Endothelial cell of umbilical vein (primary cell): ENCODE results near the gene RPL9. TPM values are rescaled to one million over a fixed set of nuclear protein-coding genes. Genes with fewer than 3 reads are reported as not detected.

ENCODE experiments used
- BruUV-seq: library from RNA; stranded (reverse); fragments of 400-500 nt; replicated peaks from 2 replicates; lab custom pipeline; 2021; lab: Mats Ljungman, UMichigan
- CTCF ChIA-PET: fragments of 300-600, 350-600 bp; sonication (Branson Sonifier 250); formaldehyde crosslinking; loops from one replicate; lab custom pipeline; 2021; ENCODE audit warnings: antibody characterized with exemption, inconsistent platforms; lab: Charles Lee
- POLR2A ChIA-PET: fragments of 300-600, 350-600 bp; sonication (Branson Sonifier 250); formaldehyde crosslinking; loops from one replicate; lab custom pipeline; 2021; ENCODE audit warnings: antibody characterized with exemption, inconsistent platforms; lab: Charles Lee
- DNase-seq: peaks from one replicate; pipeline ENCODE4 v3.0.0-alpha.2; 2011; ENCODE audit warnings: low read depth, low spot score
- FAIRE-seq: peaks from 2 replicates; lab custom pipeline; 2011; peaks lifted over from hg19 to GRCh38; lab: Jason Lieb, UNC
- H2AFZ ChIP-seq: 2 replicates; pipeline ENCODE4 v1.6.0; 2012; ENCODE audit warnings: low read depth, low read length, control low read depth, inconsistent platforms
- H3K27ac ChIP-seq: 2 replicates; pipeline ENCODE4 v1.5.1; 2011; ENCODE audit warnings: low read depth, mild to moderate bottlenecking, control low read depth, low read length, moderate library complexity; ENCODE audit not compliant: insufficient read depth
- H3K27me3 ChIP-seq, 2 experiments: 2 replicates each; pipeline versions ENCODE4 v1.6.0 to v1.6.1; 2011; ENCODE audit warnings: low read length in 2 of 2, mixed read lengths in 1 of 2; ENCODE audit not compliant: control insufficient read depth in 2 of 2, insufficient read depth in 2 of 2
- H3K36me3 ChIP-seq, 2 experiments: 2 replicates in 1 of 2; 3 replicates in 1 of 2; pipeline ENCODE4 v1.5.1; 2011; ENCODE audit warnings: low read length in 2 of 2, mild to moderate bottlenecking in 1 of 2, moderate library complexity in 1 of 2; ENCODE audit not compliant: control insufficient read depth in 2 of 2, insufficient read depth in 2 of 2; ENCODE audit errors: extremely low read depth in 1 of 2
- H3K4me1 ChIP-seq: 3 replicates; pipeline ENCODE4 v1.5.1; 2011; ENCODE audit warnings: mild to moderate bottlenecking, low read length; ENCODE audit not compliant: control insufficient read depth, insufficient read depth; ENCODE audit errors: extremely low read depth
- H3K4me2 ChIP-seq: 2 replicates; pipeline ENCODE4 v1.6.1; 2011; ENCODE audit warnings: low read length, control low read depth, mixed read lengths; ENCODE audit not compliant: insufficient read depth
- H3K4me3 ChIP-seq, 3 experiments: fragments of 200-600 bp in 1 of 3; sonication (generic), shearing (Covaris generic) in 1 of 3; replicated peaks in 1 of 3; 2 replicates each; pipeline ENCODE4 v1.5.1; 2011 to 2016; ENCODE audit warnings: control low read depth in 3 of 3, low read length in 3 of 3, mild to moderate bottlenecking in 2 of 3, inconsistent platforms in 1 of 3, low read depth in 1 of 3, moderate library complexity in 1 of 3; ENCODE audit not compliant: insufficient read depth in 1 of 3
- H3K79me2 ChIP-seq: 2 replicates; pipeline ENCODE4 v1.6.0; 2012; ENCODE audit warnings: low read length, inconsistent platforms; ENCODE audit not compliant: control insufficient read depth, insufficient read depth
- H3K9ac ChIP-seq: replicated peaks from 2 replicates; pipeline ENCODE3; 2011; ENCODE audit warnings: low read length, control low read depth; ENCODE audit not compliant: insufficient read depth; ENCODE audit errors: extremely low read depth
- H3K9me1 ChIP-seq: replicated peaks from 3 replicates; pipeline ENCODE4 v1.6.0; 2011; ENCODE audit warnings: mild to moderate bottlenecking, low read length; ENCODE audit not compliant: control insufficient read depth, insufficient read depth; ENCODE audit errors: extremely low read depth
- H3K9me3 ChIP-seq: replicated peaks from 2 replicates; pipeline ENCODE4 v1.5.1; 2012; ENCODE audit warnings: low read length, inconsistent platforms; ENCODE audit not compliant: control insufficient read depth, insufficient read depth
- H4K20me1 ChIP-seq: replicated peaks from 2 replicates; pipeline ENCODE3; 2011; ENCODE audit warnings: mild to moderate bottlenecking, low read length; ENCODE audit not compliant: control insufficient read depth, insufficient read depth; ENCODE audit errors: extremely low read depth
- EZH2 ChIP-seq: IDR thresholded peaks from 2 replicates; pipeline ENCODE4 v1.6.1; 2012; ENCODE audit warnings: borderline replicate concordance, low read depth, mild to moderate bottlenecking, moderate library complexity, low read length, inconsistent platforms; ENCODE audit not compliant: severe bottlenecking
- FOS ChIP-seq: IDR thresholded peaks from 2 replicates; pipeline ENCODE4 v1.6.1; 2011; ENCODE audit warnings: mild to moderate bottlenecking, low read length, moderate library complexity, borderline replicate concordance; ENCODE audit not compliant: insufficient read depth
- GATA2 ChIP-seq: IDR thresholded peaks from 2 replicates; pipeline ENCODE4 v1.7.0; 2011; ENCODE audit warnings: low read depth, mild to moderate bottlenecking, moderate library complexity, mixed read lengths, low read length; ENCODE audit not compliant: insufficient read length, insufficient read depth
- JUN ChIP-seq: IDR thresholded peaks from 2 replicates; pipeline ENCODE4 v1.6.1; 2011; ENCODE audit warnings: borderline replicate concordance, low read depth; ENCODE audit not compliant: insufficient read length, insufficient read depth
- MYC ChIP-seq: IDR thresholded peaks from one replicate; pipeline ENCODE4 v1.6.1; 2011; ENCODE audit warnings: mild to moderate bottlenecking, low read depth, low read length
- POLR2A ChIP-seq: IDR thresholded peaks from 2 replicates; pipeline ENCODE4 v1.6.1; 2012; ENCODE audit warnings: low read depth, mild to moderate bottlenecking, control low read depth, low read length
- POLR2AphosphoS5 ChIP-seq: IDR thresholded peaks from 2 replicates; pipeline ENCODE4 v1.6.1; 2012; ENCODE audit warnings: low read depth, mild to moderate bottlenecking, control low read depth, low read length, moderate library complexity; ENCODE audit not compliant: insufficient read depth
- dilution Hi-C: fragments of 300-500 bp; cut with MboI; formaldehyde crosslinking; loops from one replicate; pipeline ENCODE4 v1.15.0; 2019; ENCODE audit warnings: low sequenced_read_pairs; ENCODE audit not compliant: extremely low pct_ligation_motif_present
- intact Hi-C: fragments of 100-400 bp; cut with micrococcal nuclease; formaldehyde crosslinking; loops from one replicate; pipeline ENCODE4 v1.10.0; 2022
- polyA plus RNA-seq, 4 experiments: library from polyadenylated mRNA; depleted of rRNA in 3 of 4; stranded (reverse) in 3 of 4; unstranded in 1 of 4; fragments of >200 nt; gene quantifications; 2 replicates each; pipeline versions ENCODE4 v1.2.1 to v1.2.3, GENCODE V29; 2011 to 2012; ENCODE audit warnings: missing spikeins in 1 of 4
- total RNA-seq: library from RNA; stranded (reverse); gene quantifications from 2 replicates; pipeline ENCODE4 v1.2.3, GENCODE V29; 2021
- TF ChIP-seq, protein P1 (sequence below): IDR thresholded peaks from 2 replicates; pipeline ENCODE4 v1.6.1; 2011; ENCODE audit not compliant: insufficient read depth, insufficient read length
- TF ChIP-seq, protein P2 (sequence below), 2 donors: IDR thresholded peaks; 1 replicate in 1 of 2; 2 replicates in 1 of 2; pipeline ENCODE4 v1.5.1; 2011; ENCODE audit warnings: low read length in 2 of 2, mild to moderate bottlenecking in 2 of 2, moderate library complexity in 2 of 2, control low read depth in 1 of 2, inconsistent platforms in 1 of 2, low read depth in 1 of 2; ENCODE audit not compliant: insufficient read depth in 1 of 2; ENCODE audit errors: extremely low read depth in 1 of 2

Gene RPL9
- total and polyA plus RNA-seq, 2 donors (not counting 3 experiments of a cell fraction or from before 2014, with no cell fraction given) = 963 to 1,186 TPM

DNA sequence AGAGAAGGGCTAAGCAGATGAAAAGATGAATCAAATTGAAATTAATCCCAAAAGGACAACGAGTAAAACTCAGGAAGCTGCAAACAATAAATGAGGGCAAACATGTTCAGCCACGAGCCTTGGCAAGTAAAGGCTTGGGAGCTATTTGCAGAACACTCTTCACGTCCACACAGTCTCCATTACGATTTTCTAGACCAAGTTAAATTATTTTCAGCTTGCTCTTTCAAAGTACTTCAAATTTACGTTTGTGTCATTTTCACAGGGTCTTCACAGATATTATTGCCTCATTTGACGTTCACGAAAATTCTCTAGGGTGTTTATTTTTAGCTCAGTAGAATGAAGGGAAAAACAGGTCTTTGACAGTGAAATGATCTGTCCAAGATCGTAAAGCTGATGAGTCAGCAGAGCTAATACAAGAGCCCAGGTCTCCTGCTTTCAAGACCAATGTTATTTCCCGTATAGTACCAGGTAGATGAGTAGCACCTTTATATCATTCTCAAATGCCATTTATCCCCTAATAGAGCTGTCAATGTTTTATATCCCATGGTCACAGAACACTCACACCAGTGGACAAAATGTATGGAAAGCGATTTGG is 31.1 kb downstream of the RPL9 start:
- Histone ChIP-seq H3K36me3 (no peaks in the 10 kb centered on the region), H3K9ac (no peak overlapping the region), H3K79me2 (no peaks in the 10 kb centered on the region), H3K4me1 (no peaks in the 10 kb centered on the region), H3K9me3 (no peaks in the 10 kb centered on the region), H3K4me2 (no peak overlapping the region), H3K4me3 (no peak overlapping the region), H3K27me3 (no peaks in the 10 kb centered on the region), H2AFZ (no peak overlapping the region), H3K9me1 (no peaks in the 10 kb centered on the region), H3K27ac (no peak overlapping the region), H4K20me1 (no peaks in the 10 kb centered on the region)
- TF ChIP-seq POLR2AphosphoS5 (no peak), POLR2A (no peak), MYC (no peak), EZH2 (no peak), FOS (no peak), GATA2 (no peak), JUN (no peak)
- TF ChIP-seq, protein P1, sequence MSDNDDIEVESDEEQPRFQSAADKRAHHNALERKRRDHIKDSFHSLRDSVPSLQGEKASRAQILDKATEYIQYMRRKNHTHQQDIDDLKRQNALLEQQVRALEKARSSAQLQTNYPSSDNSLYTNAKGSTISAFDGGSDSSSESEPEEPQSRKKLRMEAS = no peak
- TF ChIP-seq, protein P2, sequence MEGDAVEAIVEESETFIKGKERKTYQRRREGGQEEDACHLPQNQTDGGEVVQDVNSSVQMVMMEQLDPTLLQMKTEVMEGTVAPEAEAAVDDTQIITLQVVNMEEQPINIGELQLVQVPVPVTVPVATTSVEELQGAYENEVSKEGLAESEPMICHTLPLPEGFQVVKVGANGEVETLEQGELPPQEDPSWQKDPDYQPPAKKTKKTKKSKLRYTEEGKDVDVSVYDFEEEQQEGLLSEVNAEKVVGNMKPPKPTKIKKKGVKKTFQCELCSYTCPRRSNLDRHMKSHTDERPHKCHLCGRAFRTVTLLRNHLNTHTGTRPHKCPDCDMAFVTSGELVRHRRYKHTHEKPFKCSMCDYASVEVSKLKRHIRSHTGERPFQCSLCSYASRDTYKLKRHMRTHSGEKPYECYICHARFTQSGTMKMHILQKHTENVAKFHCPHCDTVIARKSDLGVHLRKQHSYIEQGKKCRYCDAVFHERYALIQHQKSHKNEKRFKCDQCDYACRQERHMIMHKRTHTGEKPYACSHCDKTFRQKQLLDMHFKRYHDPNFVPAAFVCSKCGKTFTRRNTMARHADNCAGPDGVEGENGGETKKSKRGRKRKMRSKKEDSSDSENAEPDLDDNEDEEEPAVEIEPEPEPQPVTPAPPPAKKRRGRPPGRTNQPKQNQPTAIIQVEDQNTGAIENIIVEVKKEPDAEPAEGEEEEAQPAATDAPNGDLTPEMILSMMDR (IDR thresholded peaks at IDR 0.05; ENCODE audit: extremely low read depth in 1 of 2, insufficient read depth in 1 of 2, low read depth in 1 of 2, low read length in 2 of 2) = no peak
- no peak for FAIRE-seq
- dilution Hi-C loops (no loop called here), intact Hi-C loops (no loop called here)
- no TSS peak for BruUV-seq
- ChIA-PET CTCF (interaction anchor here (1.1 to 1.5 kb wide), 3 partner anchors 9 to 60 kb away, joined by 3 to 5 read pairs (median 4); no protein-coding TSS in a partner anchor), POLR2A (no interaction called here)
- no peak for DNase-seq
